Motor neuron (in vitro differentiated cells): Measurements from ENCODE around the gene CRHR1. TPM values are rescaled to one million over a fixed set of nuclear protein-coding genes. Genes with fewer than 3 reads are reported as not detected.

ENCODE experiments used
- ATAC-seq, 8 experiments: fragments of 200-7000 bp; cut with Tn5 transposase; replicated peaks in 6 of 8; 2 replicates each; pipeline ENCODE4 v1.8.0; 2021; ENCODE audit warnings: mild to moderate bottlenecking in 8 of 8, moderate library complexity in 8 of 8
- H3K27ac ChIP-seq, 2 donors: fragments of 250-450 bp; sonication (Bioruptor Pico); 2 replicates each; pipeline ENCODE4 v1.9.0; 2021; ENCODE audit warnings: antibody characterized with exemption in 2 of 2, mild to moderate bottlenecking in 2 of 2, moderate library complexity in 1 of 2
- H3K4me1 ChIP-seq, 2 donors: fragments of 250-450 bp; sonication (Bioruptor Pico); replicated peaks in 1 of 2; 2 replicates each; pipeline ENCODE4 v1.6.1; 2021; ENCODE audit warnings: antibody characterized with exemption in 2 of 2, mild to moderate bottlenecking in 2 of 2, moderate library complexity in 1 of 2
- H3K4me3 ChIP-seq, 5 donors: fragments of 250-450 bp; sonication (Bioruptor Pico); 2 replicates each; pipeline ENCODE4 v1.9.0; 2021; ENCODE audit warnings: antibody characterized with exemption in 5 of 5, mild to moderate bottlenecking in 5 of 5, moderate library complexity in 4 of 5
- WGBS, 10 experiments: fragments of 450-650 bp; shearing (Covaris generic); methylation state at CpG; one replicate each; pipeline ENCODE4 v1.0.0; 2022; 5-methylcytosine and 5-hydroxymethylcytosine counted together
- in situ Hi-C, 9 experiments: fragments of 400-800 bp; cut with MboI; loops; one replicate each; pipeline ENCODE4 v1.15.0; 2021; ENCODE audit warnings: low sequenced_read_pairs in 9 of 9, low pct_unique_long_range_greater_than_20kb in 2 of 9; ENCODE audit not compliant: unreplicated experiment in 9 of 9
- total RNA-seq, 8 experiments: library from RNA; unstranded; fragments of 300-600 nt; gene quantifications; 2 replicates each; pipeline versions ENCODE4 v1.2.3 to v1.2.4, GENCODE V29; 2022

The CRHR1 gene
- total RNA-seq, 8 experiments from 2014 or later, result 0.21 to 10.3 (median 1.7) TPM; not detected in 1

- 0 to 77% (median 52%) methylated on average over 1 to 12 of the region's 14 CpGs for WGBS, 10 experiments
- Histone ChIP-seq H3K4me3 (no peak overlapping the region), H3K27ac (no peak overlapping the region), H3K4me1 (no peaks in the 10 kb centered on the region)
- in situ Hi-C loops, result loop anchor here in 2 of 9 experiments (25.0 kb wide), 2 partner anchors 233 to 458 kb away; no protein-coding TSS in a partner anchor
- ATAC-seq, result peak in 1 of 8 experiments; percentile 13
Measured at GRCh38 chr17:45869676-45870341, 85.7 kb downstream of the CRHR1 start.

- no peaks in the 10 kb centered on the region for H3K4me1 ChIP-seq
- in situ Hi-C loops, result loop anchor here in 2 of 9 experiments (25.0 kb wide), 2 partner anchors 233 to 458 kb away; no protein-coding TSS in a partner anchor
- no peak for ATAC-seq
- no peak overlapping the region for H3K27ac ChIP-seq
- WGBS, 10 experiments, result 14 to 55% (median 40%) methylated on average over 1 to 3 of the region's 4 CpGs; no CpG with 5 or more reads in 3 of the 10 experiments
- H3K4me3 ChIP-seq, result no peak overlapping the region
Measured at GRCh38 chr17:45870342-45870974, 86.3 kb downstream of the CRHR1 start.

GRCh38 chr17:45871718-45872117, 87.6 kb downstream of the CRHR1 start:
- no peak for ATAC-seq
- Histone ChIP-seq H3K4me1 (no peaks in the 10 kb centered on the region), H3K4me3 (no peak overlapping the region), H3K27ac (no peak overlapping the region)
- 43 to 100% (median 82%) methylated on average over 1 to 5 of the region's 5 CpGs; no CpG with 5 or more reads in 5 of the 10 experiments for WGBS, 10 experiments
- in situ Hi-C loops, result loop anchor here in 2 of 9 experiments (25.0 kb wide), 2 partner anchors 234 to 459 kb away; no protein-coding TSS in a partner anchor

GRCh38 chr17:45873728-45874127, 89.6 kb downstream of the CRHR1 start:
- 0 to 41% (median 17%) methylated on average over 1 to 6 of the region's 6 CpGs; no CpG with 5 or more reads in 3 of the 10 experiments for WGBS, 10 experiments
- Histone ChIP-seq H3K4me3 (no peak overlapping the region), H3K27ac (no peak overlapping the region), H3K4me1 (no peaks in the 10 kb centered on the region)
- peak in 6 of 8 experiments; percentile 68 to 80 (median 76) for ATAC-seq
- in situ Hi-C loops, result loop anchor here in 2 of 9 experiments (25.0 kb wide), 2 partner anchors 236 to 461 kb away; no protein-coding TSS in a partner anchor

- ATAC-seq, result no peak
- Histone ChIP-seq H3K4me3 (no peak overlapping the region), H3K4me1 (no peaks in the 10 kb centered on the region), H3K27ac (no peak overlapping the region)
- in situ Hi-C loops, result loop anchor here in 2 of 9 experiments (25.0 kb wide), 2 partner anchors 237 to 462 kb away; no protein-coding TSS in a partner anchor
- WGBS, 10 experiments, result 0 to 80% (median 45%) methylated on average over 1 to 3 of the region's 3 CpGs; no CpG with 5 or more reads in 1 of the 10 experiments
Measured at GRCh38 chr17:45874151-45874550, 90.0 kb downstream of the CRHR1 start.

- WGBS, 10 experiments, result 29 to 93% (median 62%) methylated on average over 1 to 3 of the region's 3 CpGs; no CpG with 5 or more reads in 2 of the 10 experiments
- no peak overlapping the region for H3K4me3 ChIP-seq
- no peaks in the 10 kb centered on the region for H3K4me1 ChIP-seq
- ATAC-seq, result peak in 2 of 8 experiments; percentile 74 to 88
- in situ Hi-C loops, result no loop called here
- H3K27ac ChIP-seq, result no peak overlapping the region
Measured at GRCh38 chr17:45876539-45876938, 92.4 kb downstream of the CRHR1 start.

GRCh38 chr17:45877467-45877866, 93.3 kb downstream of the CRHR1 start:
- 0 to 89% (median 43%) methylated on average over 1 of the region's 1 CpG; no CpG with 5 or more reads in 3 of the 10 experiments for WGBS, 10 experiments
- in situ Hi-C loops, result no loop called here
- no peak overlapping the region for H3K4me3 ChIP-seq
- no peaks in the 10 kb centered on the region for H3K4me1 ChIP-seq
- ATAC-seq, result no peak
- H3K27ac ChIP-seq, result no peak overlapping the region

- WGBS, 10 experiments, result 40 to 94% (median 65%) methylated on average over 1 to 2 of the region's 2 CpGs; no CpG with 5 or more reads in 4 of the 10 experiments
- in situ Hi-C loops, result no loop called here
- Histone ChIP-seq H3K4me1 (no peaks in the 10 kb centered on the region), H3K27ac (no peak overlapping the region), H3K4me3 (no peak overlapping the region)
- ATAC-seq, result no peak
Measured at GRCh38 chr17:45883063-45883462, 98.9 kb downstream of the CRHR1 start.

Other genes with a start within 250 kb of the CRHR1 start
- gene SPPL2C, start 60.6 kb downstream of the CRHR1 start, total RNA-seq, result under 1 TPM in 7 of 8 experiments, not detected in 1; 0.07 to 0.47 (median 0.14) TPM
- gene MAPT, start 110.2 kb downstream of the CRHR1 start, total RNA-seq, result 100 to 1,000 TPM in 4 of 8 experiments, 10 to 100 TPM in 1, 1 to 10 TPM in 3; 1.7 to 159 (median 84.5) TPM
- under 1 TPM in 1 of 8 experiments, not detected in 7; 0.78 TPM for gene STH, start 214.9 kb downstream of the CRHR1 start, total RNA-seq